ENCODE results near the gene R3HDM2.

R3HDM2 gene

GRCh38 chr12:57430931-57431566, at the start of gene R3HDM2:
TSS of gene R3HDM2 (minus strand) at chr12:57431043. CDS start at chr12:57310428, 120,615 bp downstream.
- DNase-seq (ENCODE audit: low spot score), result peak; percentile 94

GRCh38 chr12:57479376-57480115, 48.7 kb upstream of the R3HDM2 start, which contains the start of gene ARHGAP9:
TSS of gene ARHGAP9 (minus strand) at chr12:57479866. CDS start at chr12:57479406, 460 bp downstream.
- peak; percentile 80 for DNase-seq (ENCODE audit: low spot score)

GRCh38 chr12:57479043-57479375, 48.2 kb upstream of the R3HDM2 start:
- DNase-seq (ENCODE audit: low spot score), result no peak

GRCh38 chr12:57477710-57478681, 47.2 kb upstream of the R3HDM2 start:
- peak; percentile 67 for DNase-seq (ENCODE audit: low spot score)

GRCh38 chr12:57476993-57477709, 46.3 kb upstream of the R3HDM2 start:
- peak; percentile 50 for DNase-seq (ENCODE audit: low spot score)

GRCh38 chr12:57476162-57476992, 45.5 kb upstream of the R3HDM2 start:
- DNase-seq (ENCODE audit: low spot score), result no peak

- DNase-seq (ENCODE audit: low spot score), result no peak
Measured at GRCh38 chr12:57475271-57476161, 44.7 kb upstream of the R3HDM2 start.

GRCh38 chr12:57474862-57475261, 44.0 kb upstream of the R3HDM2 start:
- DNase-seq (ENCODE audit: low spot score), result no peak

- no peak for DNase-seq (ENCODE audit: low spot score)
Measured at GRCh38 chr12:57474430-57474829, 43.6 kb upstream of the R3HDM2 start.

- DNase-seq (ENCODE audit: low spot score), result no peak
Measured at GRCh38 chr12:57473886-57474285, 43.0 kb upstream of the R3HDM2 start.

GRCh38 chr12:57473392-57473791, 42.5 kb upstream of the R3HDM2 start:
- DNase-seq (ENCODE audit: low spot score), result no peak

- no peak for DNase-seq (ENCODE audit: low spot score)
Measured at GRCh38 chr12:57472391-57472790, 41.5 kb upstream of the R3HDM2 start.

- DNase-seq (ENCODE audit: low spot score), result no peak
Measured at GRCh38 chr12:57471661-57472060, 40.8 kb upstream of the R3HDM2 start.

GRCh38 chr12:57470970-57471656, 40.3 kb upstream of the R3HDM2 start:
- no peak for DNase-seq (ENCODE audit: low spot score)

GRCh38 chr12:57470286-57470969, 39.6 kb upstream of the R3HDM2 start:
- no peak for DNase-seq (ENCODE audit: low spot score)

- DNase-seq (ENCODE audit: low spot score), result no peak
Measured at GRCh38 chr12:57469296-57470164, 38.7 kb upstream of the R3HDM2 start.

GRCh38 chr12:57467915-57468314, 37.1 kb upstream of the R3HDM2 start:
- DNase-seq (ENCODE audit: low spot score), result no peak

Measured in NAMALWA (cell line).